Measurements from ENCODE around the gene CREBRF.
"Not testable (repeated sequence)": the region's sequence is repeated elsewhere in the genome, so short reads cannot be mapped to it uniquely, and the experiment has no call there.

Gene CREBRF

DNA sequence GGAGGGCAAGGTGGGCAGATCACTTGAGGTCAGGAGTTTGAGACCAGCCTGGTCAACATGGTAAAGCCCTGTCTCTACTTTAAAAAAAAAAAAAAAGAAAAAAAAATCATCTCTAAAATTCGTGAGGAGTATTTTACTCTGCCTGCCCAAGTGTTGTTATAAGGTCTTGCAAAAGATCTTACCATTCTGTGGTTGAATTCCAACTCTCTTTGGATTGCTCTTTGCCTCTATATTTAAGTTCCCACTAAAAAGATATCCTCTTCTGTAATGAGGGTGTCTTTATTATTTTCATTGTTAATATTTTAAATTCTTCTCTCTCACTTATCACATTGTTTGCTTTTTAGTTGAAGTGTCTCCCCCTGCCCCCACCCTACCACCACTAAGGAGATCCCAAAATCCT is 33.4 kb downstream of the CREBRF start:
- DNase-seq: no peak

DNA sequence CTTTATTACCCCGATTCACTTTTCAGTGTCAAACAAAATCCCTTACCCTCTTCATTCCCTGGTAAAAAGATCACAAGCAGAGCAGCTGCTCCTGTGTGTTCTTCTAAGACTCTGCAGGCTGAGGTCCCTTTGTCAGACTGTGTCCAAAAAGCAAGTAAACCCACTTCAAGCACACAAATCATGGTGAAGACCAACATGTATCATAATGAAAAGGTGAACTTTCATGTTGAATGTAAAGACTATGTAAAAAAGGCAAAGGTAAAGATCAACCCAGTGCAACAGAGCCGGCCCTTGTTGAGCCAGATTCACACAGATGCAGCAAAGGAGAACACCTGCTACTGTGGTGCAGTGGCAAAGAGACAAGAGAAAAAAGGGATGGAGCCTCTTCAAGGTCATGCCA is 34.5 kb downstream of the CREBRF start:
- DNase-seq: no peak

DNA sequence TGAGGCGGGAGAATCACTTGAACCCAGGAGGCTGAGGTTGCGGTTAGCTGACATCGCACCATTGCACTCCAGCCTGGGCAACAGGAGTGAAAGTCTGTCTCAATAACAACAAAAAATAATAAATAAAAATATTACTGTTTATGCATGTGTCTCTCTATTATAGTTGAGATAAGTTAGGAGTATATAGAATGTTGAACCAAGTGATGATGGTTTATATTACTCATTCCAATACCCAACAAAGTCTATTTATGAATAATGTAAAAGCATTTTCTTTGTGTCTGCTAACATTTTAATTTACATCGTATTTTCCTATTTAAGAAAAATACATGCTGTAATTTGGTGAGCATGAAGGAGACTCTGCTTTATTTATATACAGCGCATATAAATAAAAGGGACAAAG is 35.8 kb downstream of the CREBRF start:
- DNase-seq: no peak

DNA sequence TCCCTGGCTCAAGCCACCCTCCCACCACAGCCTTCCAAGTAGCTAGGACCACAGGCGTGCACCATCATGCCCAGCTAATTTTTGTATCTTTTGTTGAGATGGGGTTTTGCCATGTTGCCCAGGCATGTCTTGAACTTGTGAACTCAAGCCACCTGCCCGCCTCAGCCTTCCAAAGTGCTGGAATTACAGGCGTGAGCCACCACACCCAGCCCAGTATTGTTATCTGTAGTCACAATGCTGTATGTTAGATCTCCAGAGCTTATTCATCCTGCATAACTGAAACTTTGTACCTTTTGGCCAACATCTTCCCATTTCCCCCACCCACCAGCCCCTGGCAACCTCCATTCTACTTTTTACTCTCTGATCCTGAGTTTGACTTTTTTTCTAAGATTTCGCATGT is 37.5 kb downstream of the CREBRF start:
- no peak for DNase-seq

DNA sequence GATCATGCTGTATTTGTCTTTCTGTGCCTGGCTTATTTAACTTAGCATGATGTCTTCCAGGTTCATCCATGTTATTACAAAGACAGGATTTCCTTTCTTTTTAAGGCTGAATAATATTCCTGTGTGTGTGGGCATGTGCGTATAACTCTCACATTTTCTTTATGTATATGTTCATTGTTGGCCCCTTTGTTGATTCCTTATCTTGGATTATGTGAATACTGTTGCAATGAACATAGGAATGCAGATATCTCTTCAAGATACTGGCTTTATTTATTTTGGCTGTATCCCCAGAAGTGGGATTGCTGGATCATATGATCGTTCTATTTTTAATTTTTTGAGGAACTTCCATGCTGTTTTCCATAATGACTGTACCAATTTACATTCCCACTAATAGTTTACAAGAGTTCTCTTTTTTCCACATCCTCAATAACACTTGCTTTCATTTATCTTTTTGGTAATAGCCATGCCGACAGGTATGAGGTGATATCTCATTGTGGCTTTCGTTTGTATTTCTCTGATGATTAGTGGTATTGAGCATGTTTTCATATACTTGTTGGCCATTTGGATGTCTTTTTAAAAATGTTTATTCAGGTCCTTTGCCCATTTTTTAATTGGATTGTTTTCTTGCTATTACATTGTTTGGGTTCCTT is 38.0 kb downstream of the CREBRF start:
- no peak for DNase-seq

DNA sequence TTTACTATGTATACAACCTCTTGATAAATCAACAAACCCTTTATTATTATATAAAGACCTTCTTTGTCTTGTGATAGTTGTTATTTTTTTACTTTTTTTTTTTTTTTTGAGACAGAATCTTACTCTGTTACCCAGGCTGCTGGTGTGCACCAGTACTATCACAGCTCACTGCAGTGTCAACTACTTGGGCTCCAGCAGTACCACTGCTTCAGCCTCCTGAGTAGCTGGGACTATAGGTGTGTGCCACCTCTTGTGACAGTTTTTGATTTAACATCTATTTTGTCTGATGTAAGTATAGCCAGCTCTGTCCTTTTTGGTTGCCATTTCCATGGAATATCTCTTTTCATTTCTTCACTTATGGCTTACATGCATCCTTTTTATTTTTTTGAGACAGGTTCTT is 42.6 kb downstream of the CREBRF start:
- no peak for DNase-seq

DNA sequence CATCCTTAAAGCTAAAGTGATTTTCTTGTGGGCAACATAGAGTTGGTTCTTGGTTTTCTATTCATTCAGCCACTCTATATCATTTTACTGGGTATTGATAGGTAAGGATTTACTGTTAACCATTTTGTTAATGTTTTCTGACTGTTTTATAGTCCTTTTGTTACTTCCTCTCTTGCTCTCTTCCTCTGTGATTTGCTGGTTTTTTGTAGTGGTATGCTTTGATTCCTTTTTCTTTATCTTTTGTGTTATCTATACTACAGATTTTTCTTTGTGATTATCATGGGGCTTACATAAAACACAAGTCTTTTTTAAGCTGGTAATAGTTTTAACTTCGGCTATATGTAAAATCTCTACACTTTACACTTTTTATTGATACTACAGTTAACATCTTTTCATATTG is 43.3 kb downstream of the CREBRF start:
- no peak for DNase-seq

DNA sequence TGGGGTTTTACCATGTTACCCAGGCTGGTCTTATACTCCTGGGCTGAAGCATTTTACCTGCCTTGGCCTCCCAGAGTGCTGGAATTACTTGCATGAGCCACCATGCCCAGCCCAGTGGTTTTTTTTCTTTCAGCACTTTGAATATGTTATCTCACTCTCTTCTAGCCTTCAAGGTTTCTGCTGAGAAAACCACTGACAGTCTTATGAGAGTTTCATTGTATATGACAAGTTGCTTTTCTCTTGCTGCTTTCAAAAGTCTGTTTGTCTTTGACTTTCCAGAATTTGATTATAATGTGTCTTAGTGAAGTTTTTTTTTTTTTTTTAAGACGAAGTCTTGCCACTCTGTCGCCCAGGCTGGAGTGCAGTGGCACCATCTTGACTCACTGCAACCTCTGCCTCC is 45.1 kb downstream of the CREBRF start:
- no peak for DNase-seq

DNA sequence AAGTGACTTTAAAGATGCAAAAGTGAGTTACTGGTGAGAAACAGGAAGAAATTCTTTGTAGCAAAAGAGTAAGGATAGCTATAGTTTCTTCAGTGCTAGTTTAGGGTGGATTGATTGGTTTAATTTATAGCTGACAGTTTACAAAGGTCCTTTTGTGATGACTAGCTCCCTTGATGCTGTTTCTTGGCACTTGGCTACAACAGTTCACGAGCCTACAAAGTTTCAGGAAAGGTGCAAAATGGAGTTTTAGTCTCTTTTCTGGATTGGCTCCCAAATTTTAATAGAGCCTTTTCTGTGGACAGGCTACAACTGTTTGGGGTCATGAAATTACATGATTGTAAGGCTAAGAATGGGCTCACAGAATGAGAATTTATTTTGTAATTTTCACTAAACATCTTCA is 47.3 kb downstream of the CREBRF start:
- no peak for DNase-seq

DNA sequence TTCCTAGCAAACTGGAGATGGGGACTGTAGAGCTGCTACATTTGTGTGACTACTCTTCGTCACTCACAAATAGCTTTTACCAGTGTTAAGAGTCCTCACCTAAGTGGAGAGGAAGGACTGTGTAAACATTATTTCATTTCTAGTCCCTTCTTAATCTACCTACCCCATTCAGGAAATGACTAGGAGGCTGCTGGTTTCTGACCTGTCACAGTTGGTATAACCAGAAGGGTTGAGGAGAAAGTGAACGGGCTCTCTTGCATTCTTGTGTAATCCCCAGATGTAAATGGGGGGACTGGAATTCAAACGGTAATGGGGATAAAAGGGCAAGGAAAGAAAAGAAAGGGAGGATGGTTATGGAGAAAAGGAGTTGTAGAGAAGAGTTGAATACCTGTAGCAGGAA is 52.8 kb downstream of the CREBRF start:
- DNase-seq: no peak

DNA sequence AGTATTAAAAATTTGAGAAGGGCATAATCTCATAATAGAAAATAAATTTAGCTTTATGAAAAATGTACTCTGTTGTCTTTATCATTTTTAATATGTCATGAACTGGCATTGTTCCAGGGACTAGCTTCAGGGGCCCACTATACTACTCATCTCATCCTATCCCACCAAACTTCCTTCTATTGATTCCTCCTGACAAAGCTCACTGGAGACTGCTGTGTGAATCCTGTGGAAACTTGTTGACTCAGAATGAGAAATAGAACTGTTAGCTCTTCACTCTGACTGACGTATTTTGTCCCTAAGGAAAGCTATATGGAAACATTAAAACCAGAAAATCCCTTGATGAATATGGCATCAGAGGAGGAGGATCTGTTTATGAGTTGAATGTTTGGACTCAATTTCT is 58.4 kb downstream of the CREBRF start:
- no peak for DNase-seq

DNA sequence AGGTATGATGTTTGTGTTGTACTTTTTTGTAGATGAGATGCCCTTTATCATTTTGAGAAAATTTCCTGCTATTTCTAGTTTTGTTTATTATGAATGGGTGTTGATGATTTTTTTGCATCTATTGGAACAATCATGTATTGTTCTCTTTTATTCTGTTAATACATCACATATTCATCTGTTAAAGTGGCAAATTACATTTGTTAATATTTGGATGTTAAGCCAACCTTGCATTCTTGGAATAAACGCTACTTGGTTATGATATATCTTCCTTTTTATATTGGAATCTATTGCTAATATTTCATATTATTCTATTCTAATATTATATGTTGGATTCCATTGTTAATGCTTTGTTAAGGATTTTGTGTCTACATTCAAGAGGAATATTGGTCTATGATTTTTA is 63.6 kb downstream of the CREBRF start:
- DNase-seq: no peak

DNA sequence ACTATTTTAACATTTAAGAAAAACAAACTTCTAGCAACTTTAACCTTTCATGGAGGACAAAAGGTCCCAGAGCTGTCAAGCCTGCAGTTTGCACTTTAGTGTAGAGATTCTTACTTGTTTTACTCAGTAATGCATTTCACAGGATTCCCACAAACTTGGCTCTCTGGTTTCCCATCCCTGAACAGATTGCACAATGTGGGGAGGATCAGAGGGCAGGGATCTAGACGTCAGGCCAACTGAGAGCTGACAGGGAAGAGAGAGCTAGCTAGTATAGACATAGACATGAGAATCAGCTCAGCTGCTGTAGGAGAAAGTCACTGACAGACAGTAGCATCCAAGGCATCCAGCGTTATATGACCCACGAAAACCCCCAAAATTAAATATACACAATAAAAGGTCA is 67.3 kb downstream of the CREBRF start:
- DNase-seq: no peak

DNA sequence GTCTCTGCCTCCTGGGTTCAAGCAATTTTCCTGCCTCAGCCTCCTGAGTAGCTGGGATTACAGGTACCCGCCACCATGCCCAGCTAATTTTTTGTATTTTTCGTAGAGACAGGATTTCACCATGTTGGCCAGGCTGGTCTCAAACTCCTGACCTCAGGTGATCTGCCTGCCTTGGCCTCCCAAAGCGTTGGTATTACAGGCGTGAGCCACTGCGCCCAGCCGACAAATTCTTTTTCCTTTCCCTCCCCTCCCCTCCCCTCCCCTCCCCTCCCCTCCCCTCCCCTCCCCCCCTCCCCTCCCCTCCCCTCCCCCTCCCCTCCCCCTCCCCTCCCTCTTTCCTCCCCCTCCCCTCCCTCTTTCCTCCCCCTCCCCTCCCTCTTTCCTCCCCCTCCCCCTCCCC is 76.0 kb downstream of the CREBRF start:
- not testable (repeated sequence) for DNase-seq

DNA sequence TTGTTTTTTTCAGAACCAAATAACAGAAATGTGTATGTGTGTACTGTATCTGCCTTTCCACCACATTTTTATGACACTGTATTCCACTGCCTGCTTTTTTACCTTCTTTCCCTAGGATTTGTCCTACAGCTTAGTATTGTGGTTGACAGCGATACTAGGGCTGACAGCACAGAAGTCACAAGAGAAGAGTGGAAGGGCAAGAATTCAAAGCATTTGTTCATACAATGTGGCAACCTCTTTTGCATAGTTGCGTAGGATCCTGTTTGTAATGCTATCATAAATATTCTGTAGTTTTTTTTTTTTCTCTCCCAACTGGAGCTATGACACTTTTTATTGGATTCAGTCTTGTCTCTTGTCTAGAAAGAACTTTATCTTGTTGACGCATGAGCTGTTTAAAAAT is 82.6 kb downstream of the CREBRF start:
- DNase-seq: no peak

DNA sequence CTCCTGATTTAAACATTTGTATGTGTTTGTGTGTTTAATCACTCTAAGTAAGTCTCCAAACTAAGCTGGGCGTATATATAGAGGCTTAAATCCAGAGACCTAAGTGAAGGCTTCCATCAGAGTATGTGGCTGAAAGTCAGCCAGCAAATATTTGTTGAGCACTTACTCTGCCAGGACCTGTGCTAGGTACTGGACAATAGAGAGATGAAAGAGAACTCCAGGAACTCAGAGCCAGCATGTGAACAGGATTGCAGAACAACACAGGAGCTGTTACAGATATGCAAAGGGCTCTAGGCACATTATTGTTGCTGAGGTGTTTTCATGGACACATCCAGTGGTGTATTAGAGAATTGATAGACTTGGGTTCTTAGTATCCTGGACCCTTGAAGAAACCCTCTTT is 83.5 kb downstream of the CREBRF start:
- DNase-seq: no peak

DNA sequence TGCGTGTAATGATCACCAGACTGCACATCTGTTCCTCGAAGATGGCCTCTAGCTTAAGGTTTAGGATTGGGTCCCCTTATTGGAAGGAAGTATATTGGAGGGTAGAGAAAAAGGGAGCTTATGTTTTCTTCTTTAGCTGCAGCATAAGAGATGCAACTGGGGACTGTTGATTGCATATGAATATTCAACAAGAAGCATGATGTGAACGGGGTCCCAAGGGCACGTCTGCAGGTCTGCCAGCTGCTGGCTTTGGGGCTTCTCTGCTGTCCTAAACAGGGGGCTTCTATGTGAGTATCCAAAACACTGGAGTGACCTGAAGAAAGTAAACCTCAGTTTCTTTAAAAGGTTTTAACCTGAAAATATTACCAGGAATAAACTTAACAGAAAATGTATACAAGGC is 84.6 kb downstream of the CREBRF start:
- no peak for DNase-seq

DNA sequence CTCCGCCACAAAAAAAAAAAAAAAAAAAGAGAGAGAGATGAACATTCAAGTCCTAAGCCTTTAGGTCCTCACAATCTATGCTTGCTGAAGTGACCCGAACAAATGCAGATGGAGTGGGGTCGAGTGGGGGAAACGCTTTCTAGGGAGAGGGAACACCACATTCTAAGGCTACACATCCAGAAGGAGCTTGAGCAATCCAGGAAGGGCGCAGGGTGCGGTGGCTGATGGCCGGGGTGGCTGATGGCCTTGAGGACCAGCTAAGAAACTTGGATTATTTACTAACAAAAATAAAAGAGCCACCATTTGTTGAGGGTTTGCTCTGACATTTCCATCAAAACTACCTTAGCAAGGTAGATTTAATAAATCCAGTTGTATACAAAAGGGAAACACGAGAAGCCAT is 87.4 kb downstream of the CREBRF start:
- no peak for DNase-seq

DNA sequence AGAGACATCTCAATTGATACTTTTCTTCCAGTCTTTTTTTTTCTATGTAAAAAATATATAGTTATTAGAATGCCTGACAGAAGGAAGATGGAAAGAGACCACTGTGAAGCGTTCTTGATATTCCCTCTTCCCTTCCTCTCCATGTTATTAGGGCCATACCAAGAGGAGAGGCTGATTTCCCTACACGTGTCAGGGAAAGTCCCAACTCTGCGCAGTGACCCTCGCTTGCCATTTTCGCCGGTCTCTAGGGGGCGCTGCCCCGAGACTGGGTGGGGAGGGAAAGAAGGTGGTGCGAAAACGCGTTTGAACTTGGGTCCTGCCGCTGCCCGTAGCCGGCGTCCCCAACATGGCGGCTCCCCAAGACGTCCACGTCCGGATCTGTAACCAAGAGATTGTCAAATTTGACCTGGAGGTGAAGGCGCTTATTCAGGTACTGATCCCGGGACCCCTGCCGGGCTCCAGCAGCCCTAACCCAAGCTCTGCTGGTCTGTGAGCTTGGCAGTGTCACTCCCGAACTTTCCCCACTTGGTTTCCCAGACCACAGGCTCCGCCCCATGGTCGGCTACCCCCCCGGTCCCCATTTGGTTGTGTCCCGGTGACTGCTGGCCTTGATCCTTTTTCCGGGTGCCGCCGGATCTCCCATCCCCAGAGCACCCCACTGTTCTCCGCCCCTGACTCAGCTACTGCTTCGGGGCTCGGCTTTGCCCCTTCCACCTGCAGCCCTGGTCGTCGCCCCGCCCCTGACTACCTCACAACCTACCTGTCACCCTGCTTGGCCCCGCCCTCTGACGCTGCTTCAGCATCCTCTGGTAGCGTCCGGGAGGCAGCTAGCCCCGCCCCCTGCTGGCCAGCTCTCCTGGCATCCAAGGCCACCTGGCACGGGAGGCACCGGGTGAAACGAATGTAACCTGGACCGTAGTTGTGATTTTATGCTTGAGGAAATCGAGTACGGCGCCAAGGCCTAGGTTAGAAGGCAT is 88.3 kb downstream of the CREBRF start, which contains the start of gene BNIP1:
TSS of gene BNIP1 (plus strand) at position 332 of the 977 bp plus-strand sequence. CDS start at position 347, 15 bp downstream.
- peak; percentile 99 for DNase-seq

DNA sequence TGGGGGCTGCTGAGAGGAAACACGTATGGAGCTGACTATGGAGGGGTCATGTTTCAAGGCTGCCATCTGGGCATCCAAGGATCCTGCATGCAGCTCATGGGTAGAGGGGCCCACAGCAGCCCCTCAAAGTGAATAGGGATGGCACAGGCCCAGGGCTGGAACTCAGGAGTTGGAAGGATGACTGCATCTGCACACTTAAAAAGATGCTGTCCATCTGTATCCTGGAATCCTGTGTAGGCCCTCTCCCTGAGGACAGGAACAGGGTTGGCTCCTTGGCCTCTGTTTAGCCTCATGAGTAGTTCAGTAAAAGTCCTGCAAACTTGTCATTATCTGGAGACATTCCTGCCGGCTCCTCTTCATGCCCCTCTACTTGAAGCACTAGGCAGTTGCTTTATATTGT is 92.2 kb downstream of the CREBRF start:
- DNase-seq: no peak

DNA sequence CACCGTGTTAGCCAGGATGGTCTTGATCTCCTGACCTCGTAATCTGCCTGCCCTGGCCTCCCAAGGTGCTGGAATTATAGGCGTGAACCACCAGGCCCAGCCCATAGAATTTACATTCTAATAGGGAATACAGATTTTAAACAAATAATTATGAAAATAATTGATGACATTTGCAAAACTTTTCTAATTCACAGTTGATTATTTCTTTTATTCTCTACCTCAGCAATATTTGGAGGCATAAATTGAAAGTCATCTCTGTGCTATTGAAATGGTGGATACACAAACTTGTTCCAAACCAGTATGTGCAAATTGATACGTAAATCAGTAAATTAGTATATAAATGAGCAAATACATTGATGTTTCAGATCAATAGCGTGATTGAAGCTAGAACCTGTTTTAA is 96.4 kb downstream of the CREBRF start:
- no peak for DNase-seq

DNA sequence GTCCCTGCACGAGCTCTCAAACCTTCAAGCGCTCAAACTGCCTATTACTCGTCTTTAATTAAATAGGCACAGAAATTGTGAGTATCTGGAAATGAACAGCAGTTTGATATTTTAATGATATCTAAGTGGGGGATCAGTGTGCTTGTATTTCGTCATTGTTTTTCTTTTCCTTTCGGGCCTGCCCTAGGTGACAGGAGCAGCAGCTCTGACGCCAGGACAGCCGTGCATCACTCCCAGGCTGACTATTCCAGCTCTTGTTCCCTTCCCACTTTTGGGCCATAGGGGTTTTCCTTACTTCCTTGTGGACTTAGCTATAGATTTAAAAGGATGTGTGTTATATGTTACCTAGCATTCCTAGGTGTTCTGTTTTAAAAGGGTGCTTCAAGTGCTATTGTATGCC is 97.7 kb downstream of the CREBRF start:
- no peak for DNase-seq

DNA sequence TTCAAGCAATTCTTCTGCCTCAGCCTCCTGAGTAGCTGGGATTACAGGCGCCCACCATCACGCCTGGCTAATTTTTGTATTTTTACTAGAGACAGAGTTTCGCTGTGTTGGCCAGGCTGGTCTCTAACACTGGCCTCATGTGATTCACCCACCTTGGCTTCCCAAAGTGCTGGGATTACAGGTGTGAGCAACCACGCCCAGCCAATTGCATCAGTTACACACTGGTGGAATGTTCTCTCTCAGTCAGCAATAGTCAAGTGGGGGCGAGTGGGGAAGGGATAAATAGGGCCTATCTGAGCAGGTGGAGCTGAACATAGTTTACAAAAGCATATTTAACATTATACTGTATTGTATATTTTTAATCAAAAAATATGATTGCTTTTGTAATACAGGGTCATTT is 98.5 kb downstream of the CREBRF start:
- not testable (repeated sequence) for DNase-seq

DNA sequence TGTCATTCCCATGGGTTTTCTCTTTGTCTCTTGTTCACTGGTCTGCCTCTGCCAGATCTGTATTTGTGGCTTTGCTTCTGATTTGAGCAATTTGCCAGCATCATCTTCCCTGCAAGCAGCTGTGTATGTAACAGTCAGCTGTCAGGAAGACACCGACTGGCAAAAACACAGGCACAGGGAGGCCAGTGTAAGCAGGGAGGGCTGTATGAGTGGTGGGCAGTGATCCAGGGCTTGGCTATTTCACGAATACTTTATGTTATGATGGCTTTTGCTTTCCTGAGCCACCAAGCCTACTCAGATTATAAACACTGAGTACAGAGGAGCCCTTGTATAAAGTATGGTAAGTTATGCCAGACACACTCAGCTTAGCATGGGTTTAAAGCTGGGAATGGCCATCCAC is 99.8 kb downstream of the CREBRF start:
- no peak for DNase-seq

Data from stimulated activated CD8-positive, alpha-beta memory T cell treated with anti-CD3 and anti-CD28 coated beads, Interleukin-4, amount 100 ng/mL, for 48 hours (primary cell).